CD4-positive, alpha-beta T cell treated with Interleukin-15 for 1 hour (primary cell): ENCODE data around the gene SEPTIN11.
"Not testable (repeated sequence)": the region's sequence is repeated elsewhere in the genome, so short reads cannot be mapped to it uniquely, and the experiment has no call there.

ENCODE experiments used
- DNase-seq: peaks from one replicate; pipeline ENCODE4 v3.0.0-alpha.2; 2020

Gene SEPTIN11

GRCh38 chr4:76952656-76953582 lies 3.4 kb downstream of the SEPTIN11 start:
- DNase-seq = no peak

GRCh38 chr4:76953956-76954355 lies 4.4 kb downstream of the SEPTIN11 start:
- no peak for DNase-seq

DNA sequence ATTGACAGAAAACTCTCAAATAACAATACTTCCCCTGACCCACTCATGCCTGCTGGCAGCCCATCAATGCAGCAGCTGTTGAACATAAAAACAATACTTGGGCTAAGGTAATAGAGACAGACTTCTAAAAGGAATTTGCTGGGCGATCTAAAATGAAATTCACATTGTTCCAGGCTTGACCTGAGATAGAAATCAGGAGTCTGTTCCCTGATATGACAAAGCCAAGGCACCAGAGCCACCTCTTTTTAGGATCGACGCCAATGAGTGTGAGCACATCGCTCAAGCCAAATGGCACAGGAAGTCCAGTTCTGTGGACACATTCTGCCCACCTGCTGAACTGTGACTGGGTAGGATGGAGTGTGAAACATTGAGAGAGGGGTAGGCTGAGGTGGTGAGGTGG lies 4.9 kb downstream of the SEPTIN11 start:
- no peak for DNase-seq

GRCh38 chr4:76955182-76955581 lies 5.6 kb downstream of the SEPTIN11 start:
- no peak for DNase-seq

DNA sequence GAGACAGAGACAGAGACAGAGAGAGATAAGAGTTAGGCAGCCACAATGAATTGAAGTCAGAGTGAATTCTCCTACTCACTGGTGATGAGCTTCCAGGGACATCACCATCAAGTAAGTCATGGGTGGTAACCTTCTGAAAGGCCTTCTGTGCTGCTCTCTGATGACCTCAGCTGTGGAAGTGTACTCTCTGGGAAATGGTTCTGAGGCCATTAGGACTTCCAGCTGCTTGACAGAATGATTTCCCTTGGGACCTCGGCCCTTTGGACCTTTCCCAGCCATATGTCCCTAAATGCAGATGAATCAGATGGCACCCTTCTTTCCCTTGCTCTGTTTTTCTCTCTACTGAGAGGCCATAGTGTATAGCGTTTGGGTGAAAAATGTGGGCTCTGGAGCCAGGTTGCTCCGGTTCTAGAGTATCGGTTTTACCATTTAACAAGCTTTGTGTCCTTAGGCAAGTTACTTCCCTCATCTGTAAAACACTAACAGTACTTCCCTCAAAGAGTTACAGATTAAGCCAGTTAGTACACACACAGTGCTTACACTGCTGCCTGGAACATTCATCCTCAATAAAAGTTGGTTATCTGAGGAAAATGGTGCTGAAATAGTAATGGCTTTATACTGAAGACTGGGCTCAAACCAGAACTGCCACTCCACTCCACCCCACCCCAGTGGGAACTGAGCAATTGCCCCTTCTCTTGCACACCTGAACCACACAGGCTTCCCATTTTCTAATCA lies 7.6 kb downstream of the SEPTIN11 start:
- DNase-seq = no peak

DNA sequence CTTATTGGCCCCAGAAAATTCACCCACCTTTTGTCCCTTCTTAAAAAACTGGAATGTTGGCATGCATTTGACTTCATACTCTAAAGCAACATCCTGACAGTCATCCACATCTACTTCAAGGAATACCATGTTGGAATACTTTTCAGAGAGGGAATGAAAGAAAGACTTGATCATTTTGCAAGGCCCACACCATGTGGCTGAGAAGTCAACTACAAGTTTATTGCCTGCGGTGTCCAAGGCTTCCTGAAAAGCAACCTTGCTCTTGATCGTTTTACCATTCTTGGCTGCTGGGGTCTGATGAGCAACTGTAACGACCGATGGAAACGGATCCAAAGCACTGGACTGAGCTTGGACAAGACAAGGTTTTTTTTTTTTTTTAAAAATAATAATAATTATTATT lies 9.3 kb downstream of the SEPTIN11 start:
- no peak for DNase-seq

DNA sequence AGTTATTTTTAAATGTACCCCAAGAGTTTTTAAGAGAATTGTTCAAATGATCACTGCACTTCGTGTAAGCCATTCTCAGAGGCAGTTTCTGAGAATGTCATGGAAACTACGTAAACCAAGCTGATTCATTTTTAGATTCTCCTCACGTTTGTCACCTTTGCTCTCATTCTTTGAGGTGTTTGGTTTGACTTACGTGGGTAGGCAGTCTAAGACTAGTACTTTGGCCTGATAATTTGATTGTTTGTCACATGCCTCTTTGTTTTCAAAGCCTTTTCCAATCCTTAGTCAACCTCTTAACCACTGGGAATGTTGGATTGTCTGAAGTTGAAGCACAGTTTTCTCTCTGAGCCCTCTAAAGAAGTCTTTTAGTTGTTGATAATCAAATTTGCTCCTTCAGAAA lies 10.5 kb downstream of the SEPTIN11 start:
- no peak for DNase-seq

DNA sequence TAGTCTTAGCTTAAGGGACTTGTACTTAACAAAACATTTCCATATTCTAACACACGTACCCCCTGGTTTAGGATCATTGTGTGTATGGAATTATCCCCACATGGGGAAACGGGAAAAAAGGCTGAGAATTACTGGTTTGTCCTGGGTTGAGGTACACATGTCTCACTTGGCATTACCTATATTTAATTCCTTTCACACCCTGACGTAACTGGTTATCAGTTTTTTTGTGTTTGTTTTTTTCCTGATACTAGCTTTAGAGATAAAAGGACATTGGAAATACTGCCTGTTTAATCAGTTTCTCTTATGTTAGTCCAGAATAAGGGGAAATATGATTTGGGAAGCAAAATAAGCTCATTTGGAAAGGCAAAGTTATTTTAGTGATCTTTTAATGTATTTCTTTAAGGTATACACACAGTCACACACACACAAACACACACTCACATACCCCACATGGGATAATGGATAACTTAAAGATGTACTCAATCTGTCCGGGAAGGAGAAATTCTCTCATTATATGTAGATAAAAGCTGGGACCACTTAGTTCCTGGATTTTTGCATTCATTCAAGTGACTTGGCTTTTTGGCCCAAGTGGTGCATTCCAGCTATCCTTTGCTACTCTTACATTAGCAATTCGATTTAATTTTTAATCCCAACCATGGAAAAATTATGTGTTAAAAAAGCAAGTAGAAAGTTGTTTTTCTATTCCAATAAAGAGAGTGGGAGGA lies 13.0 kb downstream of the SEPTIN11 start:
- DNase-seq = no peak

DNA sequence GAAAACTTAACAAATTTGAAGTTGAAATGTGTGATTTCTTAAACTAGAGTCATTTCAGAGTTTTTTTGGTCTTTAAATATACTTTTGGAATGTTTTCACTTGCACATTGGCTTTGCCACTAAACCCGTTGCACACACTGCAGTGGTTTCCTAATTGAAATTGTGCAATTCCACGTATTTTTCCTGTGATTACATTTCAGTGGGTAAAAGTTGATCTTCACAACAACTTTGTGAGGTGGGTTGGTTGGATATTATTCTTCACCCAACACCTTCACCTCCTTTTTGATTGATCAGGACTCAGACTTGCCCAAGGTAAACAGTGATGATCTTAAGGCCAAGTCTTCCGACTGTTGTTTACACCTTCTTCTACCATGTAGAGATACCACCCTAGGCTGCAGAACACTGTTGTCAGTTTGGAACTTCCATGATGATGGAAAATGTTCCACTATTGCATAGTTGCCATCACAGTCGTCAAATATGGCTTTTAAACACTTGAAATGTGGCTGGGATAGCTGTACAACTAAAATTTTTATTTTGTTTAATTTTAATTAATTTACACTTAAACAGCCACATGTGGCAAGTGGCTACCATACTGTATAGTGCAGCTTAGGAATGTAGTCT lies 13.7 kb downstream of the SEPTIN11 start:
- no peak for DNase-seq

GRCh38 chr4:76963927-76964326 lies 14.4 kb downstream of the SEPTIN11 start:
- not testable (repeated sequence) for DNase-seq

DNA sequence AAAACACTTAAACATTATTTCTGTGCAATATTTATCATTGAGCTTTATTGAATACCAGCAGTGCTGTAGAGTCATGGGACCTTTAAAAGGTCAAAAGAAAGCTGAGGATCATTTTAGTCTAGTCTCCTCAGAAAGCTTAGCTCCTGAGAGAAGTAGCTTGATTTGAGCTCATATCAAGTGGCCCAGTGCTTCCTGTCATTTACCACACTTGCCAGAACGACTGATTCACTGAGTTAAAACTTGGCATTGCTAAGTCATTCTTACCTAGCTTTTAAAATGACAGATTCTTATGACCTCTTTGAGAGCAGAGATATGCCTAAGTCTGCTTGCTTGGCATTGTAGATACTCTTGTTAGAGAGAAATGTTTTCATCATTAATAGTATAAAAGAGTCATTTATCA lies 15.2 kb downstream of the SEPTIN11 start:
- DNase-seq = no peak

DNA sequence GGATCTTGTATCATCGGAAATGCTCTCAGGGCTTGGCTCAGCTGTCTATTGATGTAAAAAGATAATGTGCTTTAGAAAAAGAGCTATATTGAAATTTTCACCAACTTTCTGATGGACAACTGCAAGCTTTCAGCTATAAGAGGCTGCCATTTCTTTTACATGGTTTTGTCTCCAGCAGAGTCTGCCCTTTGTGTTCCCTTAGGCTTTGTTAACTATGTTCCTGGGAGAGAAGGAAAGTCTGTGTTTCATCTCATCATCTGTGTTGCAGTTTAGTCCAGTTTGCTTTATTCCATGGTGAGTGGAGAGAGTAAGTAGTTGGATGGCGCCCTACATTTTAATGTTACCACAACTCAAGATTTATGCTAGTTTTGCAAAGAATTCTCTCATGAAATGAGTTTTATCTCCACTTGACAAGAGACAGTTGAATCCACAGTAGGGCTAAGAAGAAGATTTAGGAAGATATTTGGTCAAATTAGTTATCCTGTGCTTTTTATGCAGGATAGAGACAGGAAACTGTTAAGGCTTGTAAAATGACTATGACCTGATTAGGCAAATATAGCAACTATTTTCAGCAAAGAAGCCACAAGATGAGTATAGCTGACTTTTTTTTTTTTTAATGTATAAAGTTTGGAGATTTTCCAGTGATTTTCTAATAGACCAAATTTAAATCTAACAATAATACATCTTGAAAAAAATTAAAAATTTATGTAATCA lies 16.5 kb downstream of the SEPTIN11 start:
- DNase-seq = no peak

DNA sequence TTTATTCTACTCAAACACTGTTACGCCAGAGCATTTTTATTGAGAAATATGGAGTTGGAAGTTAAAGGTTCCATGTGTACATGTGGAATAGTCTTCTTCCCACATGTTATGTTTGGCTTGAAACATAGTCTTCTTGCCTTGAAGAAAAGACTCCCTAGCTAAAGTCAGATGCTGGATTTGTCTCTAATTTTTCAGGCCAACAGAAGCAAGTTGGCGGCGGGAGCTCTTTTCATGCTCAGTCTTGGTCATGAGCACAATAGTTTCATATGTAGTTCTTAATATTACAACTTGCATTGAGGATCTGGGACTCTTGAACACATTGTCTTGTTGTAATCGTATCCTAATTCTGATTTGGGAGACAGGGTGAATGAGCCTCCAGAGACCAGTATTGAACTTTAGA lies 19.4 kb downstream of the SEPTIN11 start:
- no peak for DNase-seq

- DNase-seq = no peak
Observed at GRCh38 chr4:76969495-76969894, 19.9 kb downstream of the SEPTIN11 start.

DNA sequence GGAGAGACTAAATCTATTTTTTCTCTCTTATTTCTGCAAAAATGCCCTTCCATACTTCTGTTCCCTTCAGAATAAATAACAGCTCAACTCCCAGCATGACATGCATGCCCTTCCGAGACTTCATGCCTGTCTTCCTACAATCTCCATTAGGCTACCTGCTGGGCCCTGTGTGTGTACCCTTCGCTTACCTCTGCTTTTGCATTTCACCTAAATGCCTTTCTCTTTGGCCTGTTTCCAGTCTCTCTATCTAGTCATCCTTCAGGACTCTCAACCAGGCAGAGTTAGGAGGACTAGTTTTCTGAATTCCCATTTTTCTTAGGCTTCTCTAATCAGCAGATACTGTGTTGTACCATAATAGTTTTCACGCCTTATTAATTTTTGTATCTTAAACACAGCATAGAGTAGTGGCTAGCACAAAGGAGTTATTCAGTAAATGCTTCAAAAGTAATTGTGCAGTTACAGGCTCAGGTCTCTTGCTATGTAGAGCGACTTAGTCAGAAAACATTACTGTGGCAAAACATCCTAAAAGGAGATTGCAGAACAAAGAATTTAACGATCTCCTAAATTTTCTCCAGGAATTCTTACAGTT lies 20.5 kb downstream of the SEPTIN11 start:
- no peak for DNase-seq

GRCh38 chr4:76972306-76972705 lies 22.8 kb downstream of the SEPTIN11 start:
- DNase-seq = no peak

- no peak for DNase-seq
Observed at GRCh38 chr4:76974150-76974549, 24.6 kb downstream of the SEPTIN11 start.

DNA sequence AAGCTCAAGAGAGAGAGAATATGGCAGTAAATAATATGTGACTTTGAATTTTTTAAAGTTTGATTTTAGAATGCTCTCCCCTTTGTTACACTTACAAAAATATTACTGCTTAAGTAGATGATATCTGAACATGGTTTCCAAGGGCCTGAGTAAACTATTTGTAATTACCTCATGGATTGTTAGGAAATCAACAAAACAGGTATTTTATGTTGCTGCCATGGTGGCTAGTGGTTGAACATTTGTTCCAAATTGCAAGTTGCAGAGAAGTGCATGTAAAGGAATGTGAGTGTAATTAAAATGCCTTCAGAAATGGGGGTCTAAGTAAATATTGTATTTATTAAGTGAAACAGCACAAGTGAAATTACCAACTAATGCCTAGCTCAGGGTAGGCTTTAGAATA lies 27.6 kb downstream of the SEPTIN11 start:
- DNase-seq = no peak

GRCh38 chr4:76977736-76978350 lies 28.3 kb downstream of the SEPTIN11 start:
- DNase-seq = no peak

DNA sequence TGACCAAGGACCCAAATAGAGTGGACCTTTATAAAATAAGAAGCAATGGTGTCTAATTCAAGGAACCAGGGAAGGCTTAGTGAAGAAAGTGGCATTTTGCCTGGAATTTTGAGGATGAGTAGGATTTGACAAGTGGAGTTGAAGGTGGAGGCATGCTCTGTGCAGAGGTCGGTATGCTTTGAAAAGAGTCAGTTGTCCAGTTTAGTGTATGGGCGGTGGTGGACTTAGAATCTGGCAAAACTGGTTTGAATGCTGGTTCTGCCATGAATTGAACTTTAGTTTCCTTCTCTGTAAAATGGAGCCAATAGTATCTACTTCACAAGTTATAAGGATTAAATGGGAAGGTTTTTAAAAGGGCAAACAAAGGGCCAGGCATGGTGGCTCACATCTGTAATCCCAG lies 29.7 kb downstream of the SEPTIN11 start:
- no peak for DNase-seq

GRCh38 chr4:76980261-76980660 lies 30.7 kb downstream of the SEPTIN11 start:
- DNase-seq = no peak

DNA sequence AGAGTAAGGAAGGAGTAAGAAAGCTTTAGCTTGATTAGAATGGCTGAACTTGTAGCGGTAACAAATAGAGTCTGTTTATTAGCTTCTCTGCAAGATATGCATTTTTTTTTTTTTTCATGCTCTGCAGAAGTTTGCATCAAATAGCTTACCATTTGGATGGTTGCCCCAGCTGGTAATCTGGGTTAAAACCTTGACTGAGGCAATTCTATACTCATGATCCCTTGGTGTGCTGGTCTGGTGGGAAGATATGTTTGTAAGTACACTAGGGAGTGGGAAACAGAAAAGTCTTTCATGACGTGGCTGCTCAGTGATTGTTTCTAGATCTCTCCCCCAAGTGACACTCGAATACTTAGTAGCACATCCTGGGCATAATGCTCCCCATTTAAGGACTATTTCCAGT lies 32.1 kb downstream of the SEPTIN11 start:
- no peak for DNase-seq
